GM12878 (cell line): ENCODE data around the gene NRG3. TPM values are rescaled to one million over a fixed set of nuclear protein-coding genes. Genes with fewer than 3 reads are reported as not detected.

Experiments
- ATAC-seq: fragments of 200-7000 bp; cut with Tn5 transposase; 3 replicates; pipeline ENCODE4 v1.9.1; 2020; ENCODE audit warnings: mild to moderate bottlenecking, moderate library complexity
- BruUV-seq: library from RNA; stranded (reverse); fragments of 400-500 nt; replicated peaks from 2 replicates; lab custom pipeline; 2021; lab: Mats Ljungman, UMichigan
- CTCF ChIA-PET: fragments of 300-600 bp; sonication (Branson Sonifier 250); formaldehyde crosslinking; extraction: SDS; loops from one replicate; lab custom pipeline; 2021; ENCODE audit warnings: inconsistent platforms; lab: Yijun Ruan, JAX
- POLR2A ChIA-PET: fragments of 350-600 bp; formaldehyde crosslinking; extraction: SDS; loops from one replicate; lab custom pipeline; 2021; ENCODE audit warnings: inconsistent platforms; lab: Charles Lee
- RAD21 ChIA-PET: fragments of 300-600 bp; sonication (Branson Sonifier 250); formaldehyde crosslinking; loops from one replicate; lab custom pipeline; 2023; ENCODE audit warnings: antibody characterized with exemption; ENCODE audit not compliant: unreplicated experiment; lab: Charles Lee
- SMC1A ChIA-PET: fragments of 300-600 bp; sonication (Branson Sonifier 250); formaldehyde crosslinking; loops from one replicate; lab custom pipeline; 2023; ENCODE audit not compliant: unreplicated experiment, uncharacterized antibody; lab: Charles Lee
- DNase-seq: peaks from one replicate; pipeline ENCODE4 v3.0.0-alpha.2; 2011; ENCODE audit warnings: low read depth, low spot score
- FAIRE-seq: peaks from 3 replicates; lab custom pipeline; 2011; peaks lifted over from hg19 to GRCh38; lab: Jason Lieb, UNC
- H2AFZ ChIP-seq: 2 replicates; pipeline ENCODE4 v1.6.0; 2011; ENCODE audit warnings: low read depth, low read length, control low read depth; ENCODE audit not compliant: control insufficient read depth
- H3K27ac ChIP-seq: 2 replicates; pipeline ENCODE4 v1.5.1; 2011; ENCODE audit warnings: control low read depth; ENCODE audit not compliant: control insufficient read depth, insufficient read depth
- H3K27me3 ChIP-seq, 2 experiments: replicated peaks in 1 of 2; 2 replicates each; pipeline versions ENCODE4 v1.6.0 to v1.6.1; 2011; ENCODE audit warnings: low read length in 1 of 2; ENCODE audit not compliant: control insufficient read depth in 2 of 2, insufficient read depth in 2 of 2
- H3K36me3 ChIP-seq, 2 experiments: 2 replicates each; pipeline ENCODE4 v1.5.1; 2011; ENCODE audit warnings: low read length in 1 of 2; ENCODE audit not compliant: control insufficient read depth in 2 of 2, insufficient read depth in 2 of 2
- H3K4me1 ChIP-seq: 2 replicates; pipeline ENCODE4 v1.6.1; 2011; ENCODE audit warnings: mild to moderate bottlenecking, low read length, moderate library complexity, mixed read lengths; ENCODE audit not compliant: control insufficient read depth, insufficient read depth
- H3K4me2 ChIP-seq: 2 replicates; pipeline ENCODE4 v1.6.0; 2011; ENCODE audit warnings: control low read depth; ENCODE audit not compliant: control insufficient read depth, insufficient read depth
- H3K4me3 ChIP-seq: fragments of 200-600 bp; sonication (generic); 2 replicates; pipeline ENCODE4 v1.5.1; 2016
- H3K79me2 ChIP-seq: 2 replicates; pipeline ENCODE4 v1.6.0; 2011; ENCODE audit warnings: low read length; ENCODE audit not compliant: control insufficient read depth, insufficient read depth
- H3K9ac ChIP-seq: 2 replicates; pipeline ENCODE4 v1.8.0; 2011; ENCODE audit warnings: low read length, control low read depth, mixed read lengths; ENCODE audit not compliant: control insufficient read depth, insufficient read depth
- H3K9me3 ChIP-seq: replicated peaks from 3 replicates; pipeline ENCODE4 v1.5.1; 2011; ENCODE audit warnings: mild to moderate bottlenecking, low read length; ENCODE audit not compliant: control insufficient read depth, insufficient read depth
- H4K20me1 ChIP-seq: 2 replicates; pipeline ENCODE4 v1.6.0; 2011; ENCODE audit not compliant: control insufficient read depth, insufficient read depth
- BCLAF1 ChIP-seq: fragments of 450-650 bp; IDR thresholded peaks from 2 replicates; pipeline ENCODE4 v1.6.1; 2017; ENCODE audit warnings: antibody characterized with exemption, mild to moderate bottlenecking, moderate library complexity
- FOS ChIP-seq: IDR thresholded peaks from 3 replicates; pipeline ENCODE4 v1.6.1; 2011; ENCODE audit warnings: borderline replicate concordance; ENCODE audit not compliant: insufficient read length; ENCODE audit errors: extremely low read depth
- HDAC2 ChIP-seq: fragments of 200-600 bp; sonication (generic); IDR thresholded peaks from 2 replicates; pipeline ENCODE4 v1.6.1; 2017
- LARP7 ChIP-seq: fragments of 450-650 bp; IDR thresholded peaks from 2 replicates; pipeline ENCODE4 v1.6.1; 2017; ENCODE audit warnings: mild to moderate bottlenecking
- MEF2B ChIP-seq: fragments of 450-650 bp; IDR thresholded peaks from 2 replicates; pipeline ENCODE4 v1.6.1; 2018; ENCODE audit warnings: mild to moderate bottlenecking, moderate library complexity; ENCODE audit not compliant: partially characterized antibody, poor library complexity, severe bottlenecking
- MYB ChIP-seq: fragments of 150-350 bp; IDR thresholded peaks from 2 replicates; pipeline ENCODE4 v1.6.1; 2014; ENCODE audit warnings: mild to moderate bottlenecking, low read depth, low read length, borderline replicate concordance
- PAX8 ChIP-seq: fragments of 450-650 bp; IDR thresholded peaks from 2 replicates; pipeline ENCODE4 v1.6.1; 2017; ENCODE audit warnings: mild to moderate bottlenecking, moderate library complexity
- PKNOX1 ChIP-seq: fragments of 450-650 bp; IDR thresholded peaks from 2 replicates; pipeline ENCODE4 v1.6.1; 2016; ENCODE audit warnings: mild to moderate bottlenecking
- POLR2AphosphoS5 ChIP-seq: IDR thresholded peaks from 2 replicates; pipeline ENCODE4 v1.6.1; 2011; ENCODE audit warnings: mild to moderate bottlenecking, low read length, inconsistent platforms
- POU2F2 ChIP-seq: IDR thresholded peaks from 3 replicates; pipeline ENCODE4 v1.6.1; 2011; ENCODE audit warnings: low read depth, mild to moderate bottlenecking, low read length, borderline replicate concordance
- RAD51 ChIP-seq: fragments of 450-650 bp; IDR thresholded peaks from 2 replicates; pipeline ENCODE4 v1.6.1; 2016; ENCODE audit warnings: moderate library complexity, mild to moderate bottlenecking, inconsistent platforms
- RCOR1 ChIP-seq: conservative IDR thresholded peaks from 2 replicates; pipeline ENCODE4 v1.6.1; 2012; ENCODE audit warnings: low read depth, low read length, improper control_type of control experiment
- SPI1 ChIP-seq: IDR thresholded peaks from 2 replicates; pipeline ENCODE4 v1.6.1; 2011; ENCODE audit warnings: low read depth, mild to moderate bottlenecking, low read length, moderate library complexity, borderline replicate concordance; ENCODE audit not compliant: insufficient read depth
- TARDBP ChIP-seq: IDR thresholded peaks from 2 replicates; pipeline ENCODE4 v1.6.1; 2016; ENCODE audit warnings: borderline replicate concordance
- TBL1XR1 ChIP-seq: IDR thresholded peaks from 2 replicates; pipeline ENCODE4 v1.6.1; 2012; ENCODE audit warnings: low read depth, low read length, improper control_type of control experiment
- TCF12 ChIP-seq: IDR thresholded peaks from 2 replicates; pipeline ENCODE4 v1.6.1; 2011; ENCODE audit warnings: low read depth, mild to moderate bottlenecking, low read length
- ZNF217 ChIP-seq: fragments of 450-650 bp; IDR thresholded peaks from 2 replicates; pipeline ENCODE4 v1.6.1; 2017; ENCODE audit warnings: antibody characterized with exemption, mild to moderate bottlenecking
- WGBS: methylation state at CpG from one replicate; pipeline ENCODE4 v1.1.6; 2016; ENCODE audit warnings: low lambda C conversion rate; ENCODE audit not compliant: insufficient replicate concordance, insufficient coverage; ENCODE audit errors: missing lambda C conversion rate; 5-methylcytosine and 5-hydroxymethylcytosine counted together
- in situ Hi-C: fragments of 300-500 bp; cut with MboI; formaldehyde crosslinking; loops from 9 replicates; pipeline ENCODE4 v1.14.3; 2018; ENCODE audit warnings: mixed read lengths
- intact Hi-C: fragments of 100-400 bp; cut with micrococcal nuclease; formaldehyde crosslinking; loops from one replicate; pipeline ENCODE4 v1.14.2; 2022; ENCODE audit not compliant: unreplicated experiment
- polyA plus RNA-seq, 11 experiments: library from polyadenylated mRNA; depleted of rRNA in 4 of 11; unstranded in 6 of 11; stranded (reverse) in 5 of 11; fragments of >200 nt; fragmentation: Nextera tagmentation in 4 of 11; fragmentation: Illumina TruSeq in 1 of 11; extraction: Ambion mirVana in 4 of 11; extraction: Trizol in 1 of 11; gene quantifications; 1 replicate in 1 of 11; 2 replicates in 10 of 11; pipeline versions ENCODE4 v1.2.1 to v1.2.3, GENCODE V29; 2011 to 2016; ENCODE audit warnings: inconsistent platforms in 2 of 11, missing spikeins in 2 of 11, low read depth in 1 of 11
- total RNA-seq, 4 experiments: library from RNA; depleted of rRNA in 3 of 4; stranded (reverse); fragments of >200 nt in 3 of 4; fragmentation: Illumina TruSeq in 1 of 4; extraction: Trizol in 1 of 4; gene quantifications; 2 replicates each; pipeline versions ENCODE4 v1.2.1 to v1.2.3, GENCODE V29; 2013 to 2021
- TF ChIP-seq, protein P1 (sequence below): IDR thresholded peaks from 2 replicates; pipeline ENCODE4 v1.6.1; 2012; ENCODE audit warnings: low read depth, low read length, improper control_type of control experiment
- TF ChIP-seq, protein P2 (sequence below): fragments of 450-650 bp; IDR thresholded peaks from 2 replicates; pipeline ENCODE4 v1.6.1; 2014; ENCODE audit warnings: mild to moderate bottlenecking
- TF ChIP-seq, protein P3 (sequence below): IDR thresholded peaks from 2 replicates; pipeline ENCODE4 v1.6.1; 2012; ENCODE audit warnings: low read depth, low read length, improper control_type of control experiment

Gene NRG3
- total and polyA plus RNA-seq, 10 of the 15 experiments (the other 5 are each of a cell fraction or from before 2014, with no cell fraction given) = 0.03 to 0.41 (median 0.17) TPM; not detected in 3

DNA sequence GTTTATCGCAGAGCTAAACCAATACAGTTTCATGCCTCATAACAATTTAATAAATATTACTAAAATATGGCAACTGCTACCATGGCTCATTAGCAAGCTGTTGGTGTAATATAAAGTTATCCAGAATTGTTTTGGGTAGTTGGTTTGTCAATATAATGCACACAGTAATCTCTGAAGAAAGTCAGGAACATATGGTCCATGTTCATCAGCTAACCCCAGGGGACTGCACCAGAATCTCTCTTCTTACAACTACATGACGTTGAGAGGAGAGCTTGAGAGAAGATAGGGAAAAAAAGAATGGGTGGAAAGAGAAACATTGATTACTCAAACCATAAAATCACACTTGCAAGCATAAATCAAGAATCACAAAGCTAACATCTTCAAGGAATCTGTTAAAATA is 333.7 kb downstream of the NRG3 start:
- no TSS peak for BruUV-seq
- in situ Hi-C loops = no loop called here
- SMC1A ChIA-PET = interaction anchor here (1.0 kb wide), 1 partner anchor 70 kb away, joined by 3 read pairs; no protein-coding TSS in a partner anchor

More for the DNA sequence above, 333.7 kb downstream of the NRG3 start:
- Histone ChIP-seq H3K4me3 (no peak overlapping the region), H3K4me2 (no peak overlapping the region), H3K4me1 (no peaks in the 10 kb centered on the region), H3K9ac (no peak overlapping the region), H3K79me2 (no peaks in the 10 kb centered on the region), H3K36me3 (no peaks in the 10 kb centered on the region), H3K27me3 (no peaks in the 10 kb centered on the region), H4K20me1 (no peaks in the 10 kb centered on the region), H2AFZ (no peak overlapping the region), H3K9me3 (no peaks in the 10 kb centered on the region), H3K27ac (no peak overlapping the region)
- intact Hi-C loops = no loop called here
- no peak for FAIRE-seq
- WGBS = 18% methylated on average over 2 of the region's 2 CpGs
- RAD21 ChIA-PET = no interaction called here
- DNase-seq = no peak
- TF ChIP-seq RAD51 = no peak
- TF ChIP-seq BCLAF1 = no peak
- TF ChIP-seq POLR2AphosphoS5 = no peak
- TF ChIP-seq, protein P1, sequence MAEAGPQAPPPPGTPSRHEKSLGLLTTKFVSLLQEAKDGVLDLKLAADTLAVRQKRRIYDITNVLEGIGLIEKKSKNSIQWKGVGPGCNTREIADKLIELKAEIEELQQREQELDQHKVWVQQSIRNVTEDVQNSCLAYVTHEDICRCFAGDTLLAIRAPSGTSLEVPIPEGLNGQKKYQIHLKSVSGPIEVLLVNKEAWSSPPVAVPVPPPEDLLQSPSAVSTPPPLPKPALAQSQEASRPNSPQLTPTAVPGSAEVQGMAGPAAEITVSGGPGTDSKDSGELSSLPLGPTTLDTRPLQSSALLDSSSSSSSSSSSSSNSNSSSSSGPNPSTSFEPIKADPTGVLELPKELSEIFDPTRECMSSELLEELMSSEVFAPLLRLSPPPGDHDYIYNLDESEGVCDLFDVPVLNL = no peak
- TF ChIP-seq, protein P2, sequence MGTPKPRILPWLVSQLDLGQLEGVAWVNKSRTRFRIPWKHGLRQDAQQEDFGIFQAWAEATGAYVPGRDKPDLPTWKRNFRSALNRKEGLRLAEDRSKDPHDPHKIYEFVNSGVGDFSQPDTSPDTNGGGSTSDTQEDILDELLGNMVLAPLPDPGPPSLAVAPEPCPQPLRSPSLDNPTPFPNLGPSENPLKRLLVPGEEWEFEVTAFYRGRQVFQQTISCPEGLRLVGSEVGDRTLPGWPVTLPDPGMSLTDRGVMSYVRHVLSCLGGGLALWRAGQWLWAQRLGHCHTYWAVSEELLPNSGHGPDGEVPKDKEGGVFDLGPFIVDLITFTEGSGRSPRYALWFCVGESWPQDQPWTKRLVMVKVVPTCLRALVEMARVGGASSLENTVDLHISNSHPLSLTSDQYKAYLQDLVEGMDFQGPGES = no peak
- TF ChIP-seq PAX8 = no peak
- no peak for TF ChIP-seq FOS
- TF ChIP-seq RCOR1 = no peak
- TF ChIP-seq TARDBP = no peak
- no peak for TF ChIP-seq POU2F2
- TF ChIP-seq SPI1 = no peak
- no peak for TF ChIP-seq MYB
- TF ChIP-seq MEF2B = no peak
- TF ChIP-seq PKNOX1 = no peak
- no peak for TF ChIP-seq HDAC2
- no peak for TF ChIP-seq TBL1XR1
- no peak for TF ChIP-seq LARP7
- TF ChIP-seq ZNF217 = no peak
- TF ChIP-seq TCF12 = no peak
- TF ChIP-seq, protein P3, sequence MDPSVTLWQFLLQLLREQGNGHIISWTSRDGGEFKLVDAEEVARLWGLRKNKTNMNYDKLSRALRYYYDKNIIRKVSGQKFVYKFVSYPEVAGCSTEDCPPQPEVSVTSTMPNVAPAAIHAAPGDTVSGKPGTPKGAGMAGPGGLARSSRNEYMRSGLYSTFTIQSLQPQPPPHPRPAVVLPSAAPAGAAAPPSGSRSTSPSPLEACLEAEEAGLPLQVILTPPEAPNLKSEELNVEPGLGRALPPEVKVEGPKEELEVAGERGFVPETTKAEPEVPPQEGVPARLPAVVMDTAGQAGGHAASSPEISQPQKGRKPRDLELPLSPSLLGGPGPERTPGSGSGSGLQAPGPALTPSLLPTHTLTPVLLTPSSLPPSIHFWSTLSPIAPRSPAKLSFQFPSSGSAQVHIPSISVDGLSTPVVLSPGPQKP = no peak
- ATAC-seq = no peak
- POLR2A ChIA-PET = no interaction called here
- CTCF ChIA-PET = interaction anchor here (0.5 to 0.6 kb wide), 4 partner anchors 60 to 1818 kb away, joined by 3 to 5 read pairs (median 4); no protein-coding TSS in a partner anchor
